ENCODE measurements around the gene GATB. TPM values are rescaled to one million over a fixed set of nuclear protein-coding genes. Genes with fewer than 3 reads are reported as not detected.

The GATB gene
- polyA plus RNA-seq, 4 donors: 31.1 to 39.3 (median 33.1) TPM

- no peak for DNase-seq (ENCODE audit: low read depth in 4 of 4, low spot score in 2 of 4)
These were observed 82.5 kb downstream of the GATB start for GRCh38 chr4:151678048-151678872.

- DNase-seq (ENCODE audit: low read depth in 4 of 4, low spot score in 2 of 4): no peak
These were observed 83.6 kb downstream of the GATB start for GRCh38 chr4:151677193-151677592.

GRCh38 chr4:151676301-151676700 is 84.5 kb downstream of the GATB start:
- DNase-seq (ENCODE audit: low read depth in 4 of 4, low spot score in 2 of 4): no peak

- no peak for DNase-seq (ENCODE audit: low read depth in 4 of 4, low spot score in 2 of 4)
These were observed 85.3 kb downstream of the GATB start for GRCh38 chr4:151675411-151675971.

- DNase-seq (ENCODE audit: low read depth in 4 of 4, low spot score in 2 of 4): no peak
These were observed 85.9 kb downstream of the GATB start for GRCh38 chr4:151674804-151675391.

GRCh38 chr4:151673908-151674520 is 86.8 kb downstream of the GATB start:
- no peak for DNase-seq (ENCODE audit: low read depth in 4 of 4, low spot score in 2 of 4)

- no peak for DNase-seq (ENCODE audit: low read depth in 4 of 4, low spot score in 2 of 4)
These were observed 87.8 kb downstream of the GATB start for GRCh38 chr4:151672996-151673395.

- DNase-seq (ENCODE audit: low read depth in 4 of 4, low spot score in 2 of 4): no peak
These were observed 89.2 kb downstream of the GATB start for GRCh38 chr4:151671541-151672059.

GRCh38 chr4:151670843-151671242 is 90.0 kb downstream of the GATB start:
- DNase-seq (ENCODE audit: low read depth in 4 of 4, low spot score in 2 of 4): no peak

- DNase-seq (ENCODE audit: low read depth in 4 of 4, low spot score in 2 of 4): no peak
These were observed 90.8 kb downstream of the GATB start for GRCh38 chr4:151669990-151670389.

GRCh38 chr4:151668689-151669402 is 92.0 kb downstream of the GATB start:
- DNase-seq (ENCODE audit: low read depth in 4 of 4, low spot score in 2 of 4): no peak

- no peak for DNase-seq (ENCODE audit: low read depth in 4 of 4, low spot score in 2 of 4)
These were observed 93.1 kb downstream of the GATB start for GRCh38 chr4:151667666-151668065.

- peak in 1 of 4 donors; percentile 46 for DNase-seq (ENCODE audit: low read depth in 4 of 4, low spot score in 2 of 4)
These were observed 93.8 kb downstream of the GATB start for GRCh38 chr4:151667048-151667447.

GRCh38 chr4:151666501-151666900 is 94.3 kb downstream of the GATB start:
- DNase-seq (ENCODE audit: low read depth in 4 of 4, low spot score in 2 of 4): no peak

GRCh38 chr4:151665785-151666127 is 95.1 kb downstream of the GATB start:
- DNase-seq (ENCODE audit: low read depth in 4 of 4, low spot score in 2 of 4): no peak

GRCh38 chr4:151665022-151665784 is 95.6 kb downstream of the GATB start:
- no peak for DNase-seq (ENCODE audit: low read depth in 4 of 4, low spot score in 2 of 4)

GRCh38 chr4:151664289-151664688 is 96.5 kb downstream of the GATB start:
- no peak for DNase-seq (ENCODE audit: low read depth in 4 of 4, low spot score in 2 of 4)

- no peak for DNase-seq (ENCODE audit: low read depth in 4 of 4, low spot score in 2 of 4)
These were observed 97.7 kb downstream of the GATB start for GRCh38 chr4:151663109-151663508.

GRCh38 chr4:151661873-151662272 is 98.9 kb downstream of the GATB start:
- DNase-seq (ENCODE audit: low read depth in 4 of 4, low spot score in 2 of 4): no peak

- DNase-seq (ENCODE audit: low read depth in 4 of 4, low spot score in 2 of 4): no peak
These were observed 100.1 kb downstream of the GATB start for GRCh38 chr4:151660676-151661075.

Data from left renal cortex interstitium (tissue), 4 donors.